Germinal center (tissue), 1 donor: ENCODE measurements around the gene MGAT4A.
"Not testable (repeated sequence)": the region's sequence is repeated elsewhere in the genome, so short reads cannot be mapped to it uniquely, and the experiment has no call there.

Source experiments
- DNase-seq: peaks from one replicate; pipeline ENCODE4 v3.0.0; 2012; ENCODE audit warnings: mixed read lengths, low spot score

The MGAT4A gene

GRCh38 chr2:98730053-98730706 lies 752 bp downstream of the MGAT4A start:
- peak; percentile 65 for DNase-seq

GRCh38 chr2:98729652-98730051 lies 1.3 kb downstream of the MGAT4A start:
- no peak for DNase-seq

- DNase-seq = not testable (repeated sequence)
These were observed 2.7 kb downstream of the MGAT4A start for GRCh38 chr2:98728088-98728718.

GRCh38 chr2:98727369-98728087 lies 3.4 kb downstream of the MGAT4A start:
- DNase-seq = no peak

- DNase-seq = no peak
These were observed 4.1 kb downstream of the MGAT4A start for GRCh38 chr2:98726735-98727368.

- no peak for DNase-seq
These were observed 4.7 kb downstream of the MGAT4A start for GRCh38 chr2:98726205-98726604.

GRCh38 chr2:98720286-98720685 lies 10.6 kb downstream of the MGAT4A start:
- DNase-seq = no peak

- DNase-seq = no peak
These were observed 13.3 kb downstream of the MGAT4A start for GRCh38 chr2:98717621-98718020.

GRCh38 chr2:98716786-98717185 lies 14.1 kb downstream of the MGAT4A start:
- DNase-seq = no peak

GRCh38 chr2:98715812-98716451 lies 15.0 kb downstream of the MGAT4A start:
- DNase-seq = no peak

- no peak for DNase-seq
These were observed 17.5 kb downstream of the MGAT4A start for GRCh38 chr2:98713332-98714015.

- no peak for DNase-seq
These were observed 18.8 kb downstream of the MGAT4A start for GRCh38 chr2:98712145-98712544.

- no peak for DNase-seq
These were observed 19.4 kb downstream of the MGAT4A start for GRCh38 chr2:98711506-98711905.

- no peak for DNase-seq
These were observed 20.2 kb downstream of the MGAT4A start for GRCh38 chr2:98710734-98711133.

- DNase-seq = no peak
These were observed 21.4 kb downstream of the MGAT4A start for GRCh38 chr2:98709535-98709934.

- DNase-seq = no peak
These were observed 22.3 kb downstream of the MGAT4A start for GRCh38 chr2:98708396-98709186.

- no peak for DNase-seq
These were observed 24.3 kb downstream of the MGAT4A start for GRCh38 chr2:98706591-98706990.

GRCh38 chr2:98705333-98705617 lies 25.7 kb downstream of the MGAT4A start:
- DNase-seq = no peak

- DNase-seq = no peak
These were observed 26.2 kb downstream of the MGAT4A start for GRCh38 chr2:98704499-98705332.

GRCh38 chr2:98703738-98704137 lies 27.2 kb downstream of the MGAT4A start:
- DNase-seq = no peak
